Cardiac fibroblast (primary cell): ENCODE measurements around the gene C2orf92.

Experiments used
- DNase-seq, 2 donors: peaks; one replicate each; pipeline versions ENCODE4 v3.0.0 to v3.0.0-alpha.2; 2010; ENCODE audit warnings: low read depth in 2 of 2
- H3K4me3 ChIP-seq, 2 donors: replicated peaks in 1 of 2; 1 replicate in 1 of 2; 2 replicates in 1 of 2; pipeline ENCODE4 v1.5.1; 2011; ENCODE audit warnings: low read depth in 2 of 2, low read length in 2 of 2, mild to moderate bottlenecking in 2 of 2, moderate library complexity in 1 of 2
- TF ChIP-seq, protein P1 (sequence below): IDR thresholded peaks from one replicate; pipeline ENCODE4 v1.5.1; 2011; ENCODE audit warnings: low read depth, mild to moderate bottlenecking, low read length, inconsistent platforms

Gene C2orf92

DNA sequence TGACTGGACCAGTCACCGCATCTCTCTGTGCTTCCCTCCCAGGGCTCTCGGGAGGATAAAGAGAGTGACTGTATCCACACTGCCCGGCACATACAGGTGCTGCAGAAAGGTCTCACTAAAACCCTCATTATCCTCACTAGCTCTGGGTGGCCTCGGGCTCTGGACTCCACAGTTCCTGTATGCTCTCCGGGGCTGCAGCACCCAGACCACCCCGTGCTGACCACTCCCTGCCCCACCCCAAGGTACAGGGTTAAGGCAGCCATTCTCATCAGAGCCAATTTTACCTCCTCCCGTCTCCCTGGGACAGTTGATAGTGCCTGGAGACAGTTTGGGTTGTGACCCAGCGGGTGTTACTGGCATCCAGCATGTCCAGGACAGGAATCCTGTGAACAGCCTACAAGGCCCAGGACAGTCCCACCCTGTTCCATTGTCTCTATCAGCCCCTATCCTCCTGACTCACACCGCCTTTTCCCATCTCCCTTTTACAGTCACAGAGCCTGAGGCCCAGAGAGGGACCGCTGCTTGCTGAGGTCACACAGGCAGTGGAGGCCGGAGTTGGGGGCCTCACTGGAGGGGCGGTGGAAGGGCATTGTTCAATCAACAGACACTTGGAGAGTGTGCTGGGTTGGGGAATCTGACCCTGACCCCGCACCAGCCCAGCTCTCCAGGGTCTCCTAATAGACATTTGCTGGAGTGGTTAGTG lies 45.6 kb downstream of the C2orf92 start:
- DNase-seq: no peak
- TF ChIP-seq, protein P1, sequence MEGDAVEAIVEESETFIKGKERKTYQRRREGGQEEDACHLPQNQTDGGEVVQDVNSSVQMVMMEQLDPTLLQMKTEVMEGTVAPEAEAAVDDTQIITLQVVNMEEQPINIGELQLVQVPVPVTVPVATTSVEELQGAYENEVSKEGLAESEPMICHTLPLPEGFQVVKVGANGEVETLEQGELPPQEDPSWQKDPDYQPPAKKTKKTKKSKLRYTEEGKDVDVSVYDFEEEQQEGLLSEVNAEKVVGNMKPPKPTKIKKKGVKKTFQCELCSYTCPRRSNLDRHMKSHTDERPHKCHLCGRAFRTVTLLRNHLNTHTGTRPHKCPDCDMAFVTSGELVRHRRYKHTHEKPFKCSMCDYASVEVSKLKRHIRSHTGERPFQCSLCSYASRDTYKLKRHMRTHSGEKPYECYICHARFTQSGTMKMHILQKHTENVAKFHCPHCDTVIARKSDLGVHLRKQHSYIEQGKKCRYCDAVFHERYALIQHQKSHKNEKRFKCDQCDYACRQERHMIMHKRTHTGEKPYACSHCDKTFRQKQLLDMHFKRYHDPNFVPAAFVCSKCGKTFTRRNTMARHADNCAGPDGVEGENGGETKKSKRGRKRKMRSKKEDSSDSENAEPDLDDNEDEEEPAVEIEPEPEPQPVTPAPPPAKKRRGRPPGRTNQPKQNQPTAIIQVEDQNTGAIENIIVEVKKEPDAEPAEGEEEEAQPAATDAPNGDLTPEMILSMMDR: no peak
- H3K4me3 ChIP-seq: no peak overlapping the region

DNA sequence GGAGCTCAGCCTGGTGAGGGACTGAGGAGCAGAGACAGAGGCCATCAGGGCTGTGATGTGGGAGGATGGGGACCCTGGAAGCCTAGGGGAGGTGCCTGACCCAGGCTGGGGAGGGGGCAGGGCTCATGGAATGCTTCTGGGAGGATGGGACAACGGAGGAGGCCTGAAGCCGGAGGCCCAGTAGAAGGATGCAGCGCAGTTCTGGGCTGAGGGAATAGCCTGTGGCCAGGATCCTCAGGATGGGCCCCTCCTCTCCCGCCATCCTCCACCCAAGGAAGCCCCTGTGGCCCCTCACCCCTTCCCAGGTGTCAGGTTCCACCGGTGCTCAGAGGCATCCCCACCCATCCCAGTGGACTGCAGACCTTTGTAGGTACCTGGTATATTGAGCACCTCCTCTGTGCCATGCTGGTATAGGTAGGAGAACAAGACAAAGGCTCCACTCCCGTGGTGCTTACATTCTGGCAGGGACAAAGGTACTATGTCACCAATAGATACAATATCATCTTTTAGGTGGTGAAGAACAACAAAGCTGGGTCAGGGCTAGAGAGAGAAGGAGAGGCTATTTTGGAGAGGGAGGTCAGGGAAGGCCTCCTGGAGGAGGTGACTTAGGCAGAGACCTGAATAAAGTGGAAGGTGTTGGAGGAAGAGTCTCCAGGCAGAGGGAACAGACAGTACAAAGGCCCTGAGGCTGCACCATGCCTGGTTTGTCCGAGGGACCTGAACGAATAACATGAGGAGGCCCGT lies 46.6 kb downstream of the C2orf92 start:
- no peak overlapping the region for H3K4me3 ChIP-seq
- TF ChIP-seq, protein P1: no peak
- DNase-seq: no peak

DNA sequence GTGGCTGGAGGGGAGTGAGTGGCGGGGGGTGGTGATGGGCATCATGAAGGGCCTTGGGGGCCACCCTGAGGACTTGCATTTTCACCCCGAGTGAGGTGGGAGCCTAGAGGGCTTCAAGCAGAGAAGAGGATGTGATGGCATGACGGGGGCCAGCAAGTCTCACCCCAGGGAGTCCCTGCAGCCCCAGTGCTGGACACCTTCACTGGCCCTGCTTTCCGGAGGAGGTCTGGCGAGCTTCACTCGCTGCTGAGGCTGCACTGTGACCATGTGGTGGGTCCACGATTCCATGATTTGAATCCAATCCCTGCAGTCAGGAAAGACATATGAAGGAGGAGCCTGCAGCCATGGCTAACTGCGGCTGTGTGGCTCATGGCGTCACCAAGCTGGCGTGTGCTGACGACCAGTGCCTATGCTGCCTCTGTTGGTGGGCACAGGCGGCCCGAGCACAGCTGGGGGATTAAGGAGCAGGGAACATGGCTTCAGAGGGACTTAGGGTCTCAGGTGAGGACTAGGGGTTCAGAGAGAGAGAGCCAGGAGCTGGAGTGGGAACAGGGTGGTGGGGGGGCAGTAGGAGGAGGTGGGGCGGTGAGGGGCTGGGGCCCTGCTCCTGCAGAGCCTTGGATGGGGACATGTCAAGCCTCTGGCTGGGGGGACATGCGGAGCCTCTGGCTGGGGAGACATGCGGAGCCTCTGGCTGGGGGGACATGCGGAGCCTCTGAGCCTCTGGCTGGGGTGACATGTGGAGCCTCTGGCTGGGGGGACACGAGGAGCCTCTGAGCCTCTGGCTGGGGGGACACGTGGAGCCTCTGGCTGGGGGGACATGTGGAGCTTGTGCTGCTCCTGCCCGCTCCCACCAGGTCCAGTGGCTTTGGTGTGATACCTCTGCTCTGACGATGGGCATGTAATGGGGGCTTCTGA lies 47.4 kb downstream of the C2orf92 start:
- no peak for DNase-seq
- no peak overlapping the region for H3K4me3 ChIP-seq
- TF ChIP-seq, protein P1: no peak

DNA sequence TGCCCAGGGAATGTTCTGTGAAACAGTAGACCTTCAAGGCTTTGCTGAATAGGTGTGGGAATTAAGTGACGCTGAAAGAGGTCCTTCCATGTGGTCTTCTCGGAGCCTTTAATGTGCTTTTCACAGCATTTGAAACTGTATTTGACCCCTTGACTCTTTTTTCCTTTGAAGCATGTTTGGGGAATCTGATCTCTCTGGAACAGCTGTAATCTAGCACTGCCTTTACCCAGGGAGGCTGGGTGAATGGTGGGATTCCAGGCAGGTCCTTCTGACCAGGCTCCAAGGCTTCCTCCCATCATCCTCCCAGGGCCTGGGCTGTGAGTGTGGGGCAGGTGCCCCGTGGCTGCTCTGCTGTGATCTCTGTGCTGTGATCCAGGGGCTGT lies 48.1 kb downstream of the C2orf92 start:
- TF ChIP-seq, protein P1: no peak
- no peak for DNase-seq
- H3K4me3 ChIP-seq: no peak overlapping the region

DNA sequence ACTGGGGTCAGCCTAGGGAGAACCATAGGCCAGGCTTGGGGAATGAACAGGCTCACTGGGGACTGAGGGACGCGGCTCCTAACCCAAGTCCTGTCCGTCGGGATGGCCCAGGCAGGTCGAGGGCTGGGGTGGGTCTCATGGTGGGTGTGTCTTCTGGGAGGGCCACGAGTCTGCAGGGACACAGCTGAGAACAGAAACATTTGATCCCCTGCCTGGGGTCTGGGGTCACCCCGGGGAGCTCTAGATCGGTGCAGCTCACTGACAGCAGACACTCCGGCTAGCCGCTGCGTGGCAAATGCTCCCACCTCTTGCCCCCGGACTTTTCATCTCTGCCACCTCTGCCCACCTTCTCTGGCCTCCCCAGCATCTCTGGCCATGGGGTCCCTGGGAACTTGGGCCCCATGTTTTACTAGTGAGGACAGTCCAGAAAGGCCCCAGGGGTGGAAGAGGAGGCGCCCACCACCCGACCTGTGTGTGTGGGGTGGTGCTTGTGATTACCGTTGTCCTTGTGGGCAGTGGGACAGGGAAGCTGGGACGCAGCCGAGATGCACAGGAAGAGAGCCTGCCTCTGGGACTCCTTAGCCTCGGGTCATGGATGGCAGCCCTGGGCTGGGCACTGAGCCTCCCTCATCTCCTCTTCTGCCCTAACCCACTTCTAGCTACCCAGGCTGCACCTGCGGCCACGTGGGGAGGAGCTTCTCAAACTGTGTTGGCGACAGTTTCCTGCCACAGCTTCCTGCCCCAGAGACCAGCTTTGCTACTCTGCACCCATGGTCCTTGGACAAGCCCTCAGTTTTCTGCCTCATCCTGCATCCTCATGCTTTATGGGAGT lies 48.8 kb downstream of the C2orf92 start:
- TF ChIP-seq, protein P1: no peak
- no peak for DNase-seq
- no peak overlapping the region for H3K4me3 ChIP-seq

DNA sequence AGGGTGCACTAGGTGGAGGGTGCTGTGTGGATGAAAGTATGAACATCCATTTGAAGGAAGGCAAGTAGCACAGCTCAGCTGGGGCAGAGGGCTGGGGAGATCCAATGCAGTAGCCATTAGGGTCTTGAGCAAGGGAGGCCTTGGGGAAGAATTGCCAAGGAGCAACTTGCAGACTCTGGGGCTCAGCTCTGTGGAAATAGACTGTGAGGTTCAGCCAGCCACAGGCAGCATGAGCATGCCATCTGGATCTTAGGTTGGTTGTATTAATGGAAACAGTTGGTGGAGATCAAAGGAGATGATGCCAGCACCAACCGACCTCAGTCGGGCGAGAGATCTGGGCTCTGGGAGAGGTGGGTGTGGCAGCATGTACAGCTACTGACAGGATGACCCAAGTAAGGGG lies 49.4 kb downstream of the C2orf92 start:
- TF ChIP-seq, protein P1: no peak
- no peak for DNase-seq
- H3K4me3 ChIP-seq: no peak overlapping the region
